HG03460 (cell line): ENCODE measurements around the gene ELOVL5.
"Not testable (repeated sequence)": the region's sequence is repeated elsewhere in the genome, so short reads cannot be mapped to it uniquely, and the experiment has no call there.

Experiments
- ATAC-seq: cut with Tn5 transposase; IDR thresholded peaks from one replicate; pipeline ENCODE4 v1.9.1; 2021; ENCODE audit not compliant: unreplicated experiment

Gene ELOVL5

GRCh38 chr6:53306217-53306616 lies 42.5 kb downstream of the ELOVL5 start:
- ATAC-seq = not testable (repeated sequence)

GRCh38 chr6:53305506-53306005 lies 43.2 kb downstream of the ELOVL5 start:
- ATAC-seq = not testable (repeated sequence)

GRCh38 chr6:53304953-53305352 lies 43.8 kb downstream of the ELOVL5 start:
- ATAC-seq = not testable (repeated sequence)

GRCh38 chr6:53302678-53303360 lies 45.9 kb downstream of the ELOVL5 start:
- no peak for ATAC-seq

GRCh38 chr6:53301801-53302537 lies 46.8 kb downstream of the ELOVL5 start:
- ATAC-seq = no peak

GRCh38 chr6:53300656-53301551 lies 47.8 kb downstream of the ELOVL5 start:
- no peak for ATAC-seq

- no peak for ATAC-seq
These were observed 49.3 kb downstream of the ELOVL5 start for GRCh38 chr6:53299331-53300005.

GRCh38 chr6:53297004-53297403 lies 51.7 kb downstream of the ELOVL5 start:
- no peak for ATAC-seq

- no peak for ATAC-seq
These were observed 53.6 kb downstream of the ELOVL5 start for GRCh38 chr6:53295176-53295575.

GRCh38 chr6:53294611-53295010 lies 54.1 kb downstream of the ELOVL5 start:
- no peak for ATAC-seq

- ATAC-seq = no peak
These were observed 54.7 kb downstream of the ELOVL5 start for GRCh38 chr6:53294095-53294494.

- ATAC-seq = no peak
These were observed 55.1 kb downstream of the ELOVL5 start for GRCh38 chr6:53293691-53294090.

GRCh38 chr6:53290537-53291510 lies 57.9 kb downstream of the ELOVL5 start:
- ATAC-seq = no peak

GRCh38 chr6:53287336-53288225 lies 61.2 kb downstream of the ELOVL5 start:
- ATAC-seq = no peak

GRCh38 chr6:53284901-53285300 lies 63.8 kb downstream of the ELOVL5 start:
- ATAC-seq = peak; percentile 82

GRCh38 chr6:53282741-53283140 lies 66.0 kb downstream of the ELOVL5 start:
- ATAC-seq = no peak

- no peak for ATAC-seq
These were observed 66.5 kb downstream of the ELOVL5 start for GRCh38 chr6:53282234-53282633.

- peak; percentile 47 for ATAC-seq
These were observed 67.1 kb downstream of the ELOVL5 start for GRCh38 chr6:53281518-53282215.
